ENCODE data around the gene KHDC1.

DNA sequence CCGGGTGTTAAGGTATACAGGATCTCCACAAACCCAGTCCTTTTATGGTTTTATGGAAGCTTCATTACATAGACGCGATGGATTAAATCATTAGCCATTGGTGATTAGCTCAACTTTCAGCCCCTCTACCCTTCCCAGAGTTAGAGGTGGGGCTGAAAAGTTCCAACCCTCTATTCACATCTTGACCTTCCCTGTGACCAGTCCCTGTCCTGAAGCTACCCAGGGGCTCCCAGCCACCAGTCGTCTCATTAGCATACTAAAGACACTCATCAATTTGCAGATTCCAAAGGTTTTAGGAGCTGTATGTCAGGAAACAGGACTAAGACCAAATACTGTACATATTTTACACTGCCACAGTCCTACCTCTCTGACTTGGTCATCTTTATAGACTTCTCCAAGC, 58.7 kb downstream of the KHDC1 start:
- no peak for TF ChIP-seq POLR2A (IDR thresholded peaks at IDR 0.05)
- TF ChIP-seq, protein P1, sequence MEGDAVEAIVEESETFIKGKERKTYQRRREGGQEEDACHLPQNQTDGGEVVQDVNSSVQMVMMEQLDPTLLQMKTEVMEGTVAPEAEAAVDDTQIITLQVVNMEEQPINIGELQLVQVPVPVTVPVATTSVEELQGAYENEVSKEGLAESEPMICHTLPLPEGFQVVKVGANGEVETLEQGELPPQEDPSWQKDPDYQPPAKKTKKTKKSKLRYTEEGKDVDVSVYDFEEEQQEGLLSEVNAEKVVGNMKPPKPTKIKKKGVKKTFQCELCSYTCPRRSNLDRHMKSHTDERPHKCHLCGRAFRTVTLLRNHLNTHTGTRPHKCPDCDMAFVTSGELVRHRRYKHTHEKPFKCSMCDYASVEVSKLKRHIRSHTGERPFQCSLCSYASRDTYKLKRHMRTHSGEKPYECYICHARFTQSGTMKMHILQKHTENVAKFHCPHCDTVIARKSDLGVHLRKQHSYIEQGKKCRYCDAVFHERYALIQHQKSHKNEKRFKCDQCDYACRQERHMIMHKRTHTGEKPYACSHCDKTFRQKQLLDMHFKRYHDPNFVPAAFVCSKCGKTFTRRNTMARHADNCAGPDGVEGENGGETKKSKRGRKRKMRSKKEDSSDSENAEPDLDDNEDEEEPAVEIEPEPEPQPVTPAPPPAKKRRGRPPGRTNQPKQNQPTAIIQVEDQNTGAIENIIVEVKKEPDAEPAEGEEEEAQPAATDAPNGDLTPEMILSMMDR (IDR thresholded peaks at IDR 0.05), result no peak
